Ureter (tissue), 1 donor: ENCODE measurements around the gene CELF4. TPM values are rescaled to one million over a fixed set of nuclear protein-coding genes. Genes with fewer than 3 reads are reported as not detected.

Source experiments
- DNase-seq: peaks from one replicate; pipeline ENCODE4 v3.0.0-alpha.2; 2020; ENCODE audit warnings: low spot score
- total RNA-seq: library from RNA; stranded (reverse); gene quantifications from one replicate; pipeline ENCODE4 v1.2.4, GENCODE V29; 2023
- donor health status: DM: yes; HTN: yes; CAD: no.

CELF4 gene
- total RNA-seq, 1 donor from 2014 or later, result not detected

DNA sequence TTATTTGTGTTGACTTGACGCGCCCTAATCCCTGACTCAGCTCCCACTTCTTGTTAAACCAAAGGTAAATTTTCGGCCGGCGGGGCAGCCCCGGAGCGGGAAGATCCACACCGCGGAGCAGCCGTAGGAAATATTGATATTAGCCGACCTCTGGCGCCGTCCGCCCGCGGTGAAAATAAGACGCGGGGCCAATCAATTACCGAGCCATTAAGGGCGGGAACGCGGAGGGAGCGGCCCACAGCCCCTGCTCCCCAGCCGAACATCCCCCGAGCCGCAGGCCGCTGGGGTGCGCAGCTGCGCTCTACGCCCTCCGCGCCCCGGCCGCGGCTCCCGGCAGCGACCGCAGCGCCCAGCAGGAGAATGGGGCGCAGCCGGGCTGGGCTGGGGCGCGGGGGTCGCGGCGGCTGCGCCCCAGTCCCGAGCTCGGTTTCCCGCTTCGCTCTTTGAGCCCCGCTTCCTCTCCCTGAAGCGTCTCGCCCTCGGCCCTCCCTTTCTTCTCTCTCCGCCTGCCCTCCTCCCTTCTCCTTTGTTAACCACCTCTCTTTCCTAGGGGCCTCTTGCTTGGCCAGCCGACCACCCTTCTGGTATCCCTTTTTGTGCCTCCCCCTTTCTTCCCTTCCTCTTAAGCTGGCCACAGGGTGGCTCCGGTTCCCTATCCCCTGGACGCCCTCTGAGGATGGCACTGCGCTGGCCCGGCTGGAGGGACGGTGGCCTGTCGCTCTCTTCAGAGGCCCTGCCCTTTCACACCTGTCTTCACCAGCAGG is 40.9 kb downstream of the CELF4 start:
- DNase-seq, result no peak

DNA sequence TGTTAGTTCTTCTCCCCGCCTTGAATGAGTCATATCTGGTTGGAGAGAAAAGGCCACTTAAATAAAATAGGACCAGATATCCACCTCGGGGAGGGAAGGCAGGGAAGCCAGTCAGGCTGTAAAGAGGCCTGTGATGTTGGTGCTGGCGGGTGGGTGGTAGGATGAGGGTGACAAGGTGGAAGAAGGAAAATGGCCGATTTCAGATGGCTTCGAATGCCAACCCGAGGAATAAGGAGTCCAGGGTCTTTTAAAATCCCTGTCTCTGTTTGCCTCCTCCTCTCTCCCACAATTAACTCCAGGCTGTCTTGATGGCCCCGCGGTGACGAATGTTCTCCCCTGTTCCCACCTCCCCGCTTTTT is 41.5 kb downstream of the CELF4 start:
- no peak for DNase-seq

DNA sequence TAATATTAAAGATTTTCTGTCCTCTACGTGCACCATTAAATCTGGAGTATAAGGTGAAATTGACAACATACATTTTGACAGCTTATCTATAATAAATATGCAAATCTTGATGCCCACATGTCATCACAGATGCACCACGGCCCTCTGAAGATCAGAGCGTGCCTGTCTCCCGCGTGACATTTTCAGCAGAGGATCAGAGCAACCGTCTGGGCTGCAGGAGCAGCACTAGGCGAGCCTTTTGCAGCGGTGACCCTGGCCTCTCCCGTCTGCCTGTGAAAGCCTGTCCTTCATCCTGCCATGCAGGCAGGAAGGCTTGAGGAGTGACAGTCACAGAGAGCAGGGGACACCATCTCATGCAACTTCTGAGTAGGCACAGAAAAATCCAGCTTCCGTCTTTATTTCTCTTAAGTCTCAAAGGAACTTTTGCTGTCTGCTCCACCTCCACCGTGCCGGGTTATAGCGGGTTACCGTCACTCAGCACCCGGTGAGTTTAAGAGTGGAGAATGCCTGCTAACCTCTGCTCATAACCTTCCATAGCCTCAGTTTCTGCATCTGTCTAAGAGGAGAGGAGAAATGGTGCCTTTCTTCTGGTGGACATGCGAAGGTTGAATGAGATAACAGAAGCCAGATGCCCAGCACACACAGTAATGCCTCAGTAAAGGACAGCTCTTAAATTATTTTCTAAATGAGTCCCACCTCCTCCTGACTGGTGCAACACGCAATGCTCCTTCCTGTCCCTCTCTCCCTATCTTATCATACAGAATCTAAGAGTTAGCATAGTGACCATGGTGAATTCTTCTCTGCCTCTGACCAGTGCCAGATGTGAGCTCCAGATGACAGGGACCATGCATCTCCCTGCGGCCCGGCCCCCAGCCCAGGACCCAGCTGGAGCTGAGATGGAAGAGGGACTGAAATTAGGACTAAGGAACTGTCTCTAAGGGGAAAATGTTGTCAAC is 43.8 kb downstream of the CELF4 start:
- DNase-seq, result no peak

DNA sequence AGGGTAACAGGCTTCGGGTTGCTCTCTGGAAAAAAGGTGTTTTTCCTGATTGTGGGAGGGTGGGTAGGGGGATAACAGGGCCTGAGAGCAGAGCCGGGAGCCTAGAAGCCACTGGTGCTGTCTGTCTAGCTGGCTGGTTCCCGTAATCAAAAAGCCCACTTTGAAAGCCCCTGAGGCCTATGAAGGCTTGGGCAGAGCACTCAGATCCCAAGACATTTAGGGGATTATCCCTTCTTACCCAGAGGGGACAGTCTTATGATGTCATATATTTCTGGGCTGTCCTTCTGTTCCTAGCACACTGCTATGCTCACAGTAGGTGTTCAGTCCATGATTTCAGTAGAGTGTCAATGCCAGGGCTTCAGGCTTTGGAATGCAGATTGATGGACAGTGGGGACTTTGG is 45.1 kb downstream of the CELF4 start:
- DNase-seq, result no peak

DNA sequence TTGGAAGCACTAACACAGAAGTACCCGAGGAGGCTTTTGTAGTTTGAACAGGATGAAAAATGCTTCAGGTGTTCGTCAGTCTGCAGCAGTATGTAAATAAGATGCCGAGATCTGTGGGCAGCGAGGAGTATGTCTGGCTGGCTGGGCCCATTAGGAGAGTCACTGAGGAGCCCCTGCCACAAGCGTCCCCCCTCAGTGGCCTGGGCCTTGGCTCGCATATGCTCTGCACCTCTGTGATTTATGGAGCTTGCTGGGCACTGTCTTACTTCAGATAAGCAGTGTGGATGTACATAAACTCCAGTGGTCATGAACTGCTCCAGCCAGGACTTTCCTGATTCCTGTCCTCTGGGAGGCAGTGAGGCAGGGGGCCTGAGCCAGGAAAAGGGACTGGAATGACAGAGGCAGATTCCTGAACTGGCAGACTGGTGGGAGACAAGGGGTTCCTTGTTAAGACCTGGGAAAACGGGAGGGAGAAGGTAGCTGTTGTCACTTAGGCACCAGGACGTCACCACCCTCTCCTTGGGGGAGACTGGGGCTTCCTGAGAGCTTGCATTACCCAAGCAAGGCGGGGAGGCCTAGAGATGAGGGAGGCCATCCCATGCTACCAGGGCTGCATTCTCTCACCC is 46.0 kb downstream of the CELF4 start:
- no peak for DNase-seq

DNA sequence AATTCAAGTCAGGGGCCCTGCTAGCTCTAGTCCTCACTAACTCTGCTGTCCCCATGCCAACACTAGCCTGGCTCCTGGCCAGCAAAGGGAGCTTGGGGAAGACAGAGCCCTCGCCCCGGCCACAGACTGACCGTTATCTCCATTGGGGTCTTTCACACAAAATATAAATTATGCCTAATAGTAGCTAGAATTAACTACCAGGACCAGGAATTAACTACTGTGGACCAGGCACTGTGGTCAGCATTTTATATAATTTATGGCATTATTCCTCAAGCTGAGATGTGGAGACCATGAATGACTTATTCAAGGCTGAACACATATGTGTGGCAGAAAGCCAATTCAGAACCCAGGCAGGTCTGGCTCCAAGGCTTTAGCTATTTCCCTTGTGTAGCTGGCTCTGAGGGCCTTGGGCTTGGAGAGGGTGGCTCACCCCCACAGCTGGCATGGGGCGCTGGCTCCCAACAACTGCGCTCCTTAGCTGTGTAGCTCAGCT is 49.2 kb downstream of the CELF4 start:
- no peak for DNase-seq

DNA sequence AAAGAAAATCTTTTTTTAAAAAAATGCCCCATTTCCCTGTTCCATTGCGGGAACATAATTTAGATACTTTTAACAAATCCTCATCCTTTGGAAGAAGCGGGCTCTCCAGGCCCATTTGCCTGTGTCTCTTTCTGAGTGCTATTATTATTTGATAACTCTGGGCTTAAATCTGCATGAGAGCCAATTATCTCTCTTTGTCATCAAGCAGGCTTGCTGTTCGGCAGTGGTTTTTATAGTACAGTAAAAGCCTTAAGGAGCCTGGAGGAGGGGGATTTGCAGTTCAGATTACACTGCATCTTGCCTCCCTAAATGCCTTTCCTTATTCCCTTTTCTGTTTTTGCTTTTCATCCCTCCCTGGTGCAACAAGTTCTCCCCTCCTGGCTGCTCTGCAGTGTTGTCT is 50.6 kb downstream of the CELF4 start:
- no peak for DNase-seq

DNA sequence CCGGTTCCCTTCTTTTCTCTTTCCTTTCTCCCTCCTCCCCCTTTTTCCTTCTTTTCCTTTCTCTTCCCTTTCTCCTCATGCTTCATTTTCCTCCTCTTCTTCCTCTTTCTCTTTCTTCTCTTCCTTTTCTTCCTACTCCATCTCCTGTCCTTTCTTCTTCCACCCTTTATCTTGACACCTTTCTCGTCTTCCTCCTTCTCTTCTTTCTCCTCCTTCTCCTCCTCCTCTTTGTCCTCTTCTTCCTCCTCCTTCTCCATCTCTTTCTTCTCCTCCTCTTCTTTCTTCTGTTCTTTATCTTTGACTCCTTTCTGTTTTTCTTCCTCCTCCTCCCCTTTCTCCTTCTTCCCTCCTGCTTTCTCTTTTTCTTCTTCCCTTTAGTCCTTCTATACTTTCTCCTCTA is 53.2 kb downstream of the CELF4 start:
- no peak for DNase-seq

DNA sequence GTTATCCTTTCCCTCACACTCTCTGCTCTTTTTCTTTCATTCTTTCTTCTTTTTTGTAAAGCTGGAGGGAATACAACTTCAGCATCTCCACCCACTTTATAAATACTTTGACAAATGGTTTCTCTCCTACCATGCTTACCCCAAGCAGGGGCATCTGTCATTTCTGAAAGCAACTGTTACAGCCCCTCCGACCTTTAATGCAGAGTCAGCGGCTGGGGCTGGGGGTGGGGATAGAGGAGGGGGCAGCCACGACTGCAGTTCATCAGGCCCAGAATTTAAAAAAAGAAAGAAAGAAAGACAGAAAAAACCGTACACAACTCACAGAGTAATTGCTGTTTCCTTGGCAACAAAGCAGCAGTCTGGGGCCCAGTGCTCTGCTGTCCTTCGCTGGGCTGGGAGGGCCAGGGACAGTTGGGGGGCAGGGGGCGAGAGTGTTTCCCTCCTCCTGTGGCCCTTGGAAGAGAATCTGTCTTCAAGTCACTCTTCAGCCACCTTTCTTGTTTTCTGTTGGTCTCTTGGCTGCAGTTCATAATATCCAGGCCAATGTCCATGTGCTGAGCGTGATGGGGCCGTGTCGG is 53.8 kb downstream of the CELF4 start:
- DNase-seq, result no peak

DNA sequence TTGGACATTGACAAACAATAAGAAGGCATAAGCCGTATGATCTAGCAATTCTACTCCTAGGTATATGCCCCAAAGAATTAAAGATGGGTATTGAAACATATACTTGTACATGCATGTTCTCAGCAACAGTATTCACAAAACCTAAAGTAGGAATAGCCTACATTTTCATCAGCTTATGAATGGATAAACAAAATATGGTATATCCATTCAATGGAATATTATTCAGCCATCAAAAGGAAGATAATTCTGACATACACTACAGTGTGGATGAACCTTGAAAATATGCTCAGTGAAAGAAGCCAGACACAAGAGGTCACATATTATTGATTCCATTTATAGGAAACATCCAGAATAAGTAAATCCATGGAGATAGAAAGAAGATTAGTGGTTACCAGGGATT is 56.0 kb downstream of the CELF4 start:
- DNase-seq, result no peak

DNA sequence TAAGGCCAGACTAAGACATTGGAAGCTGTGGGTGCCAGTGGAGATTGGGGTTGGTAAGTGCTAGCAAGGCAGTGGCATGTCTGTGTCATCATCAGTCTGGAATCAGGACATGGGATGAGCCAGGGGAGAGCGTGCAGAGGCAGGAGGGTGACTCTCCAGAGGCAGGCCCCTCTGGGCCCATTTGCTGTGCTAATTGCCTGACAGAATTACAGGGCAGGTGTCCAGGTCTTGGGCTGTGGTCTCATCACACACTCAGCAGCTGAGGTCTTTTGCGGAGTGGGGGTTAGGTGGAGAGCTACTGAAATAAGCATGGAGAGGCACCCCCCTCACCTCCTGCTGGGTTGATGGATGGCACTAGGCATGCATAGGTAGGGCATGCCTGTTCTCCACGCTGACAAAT is 57.4 kb downstream of the CELF4 start:
- DNase-seq, result no peak

DNA sequence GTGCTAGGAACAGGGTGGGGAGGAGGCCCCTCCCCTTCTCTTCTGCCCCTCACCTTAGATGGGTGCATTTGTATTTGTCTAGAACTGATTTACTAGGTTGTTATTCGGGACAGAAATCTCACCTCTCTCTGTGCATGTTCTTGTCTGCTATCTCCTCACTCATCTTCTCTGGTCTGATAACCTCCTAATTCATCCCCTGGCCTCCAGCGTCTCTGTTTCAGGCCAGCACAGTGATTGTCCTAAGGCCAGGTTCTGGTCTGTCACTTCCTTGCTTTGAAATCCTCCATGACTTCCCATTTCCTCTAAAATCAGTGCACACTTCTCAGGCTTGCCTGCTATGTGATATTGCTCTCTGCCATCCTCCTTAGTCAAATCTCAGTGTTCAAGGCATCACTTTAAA is 58.4 kb downstream of the CELF4 start:
- no peak for DNase-seq

DNA sequence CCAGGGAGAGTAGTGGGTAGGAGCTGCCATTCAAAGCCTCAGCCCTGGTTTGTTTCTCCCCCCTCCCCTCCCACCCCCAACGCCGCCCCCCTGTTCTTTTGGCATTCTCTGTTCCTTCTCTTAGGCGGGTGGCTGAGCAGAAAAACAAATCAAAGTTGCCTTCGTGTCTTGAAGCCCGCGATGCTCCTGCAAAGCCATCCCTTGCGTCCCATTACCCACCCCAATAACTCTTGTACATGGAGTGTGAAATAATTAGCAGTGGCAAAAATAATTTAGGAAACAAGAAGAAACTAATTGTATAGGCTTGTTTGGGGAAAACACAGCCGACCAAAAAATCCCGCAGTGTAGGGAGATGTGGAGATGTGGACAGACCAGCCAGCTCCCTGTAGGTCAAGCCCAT is 59.6 kb downstream of the CELF4 start:
- DNase-seq, result no peak

DNA sequence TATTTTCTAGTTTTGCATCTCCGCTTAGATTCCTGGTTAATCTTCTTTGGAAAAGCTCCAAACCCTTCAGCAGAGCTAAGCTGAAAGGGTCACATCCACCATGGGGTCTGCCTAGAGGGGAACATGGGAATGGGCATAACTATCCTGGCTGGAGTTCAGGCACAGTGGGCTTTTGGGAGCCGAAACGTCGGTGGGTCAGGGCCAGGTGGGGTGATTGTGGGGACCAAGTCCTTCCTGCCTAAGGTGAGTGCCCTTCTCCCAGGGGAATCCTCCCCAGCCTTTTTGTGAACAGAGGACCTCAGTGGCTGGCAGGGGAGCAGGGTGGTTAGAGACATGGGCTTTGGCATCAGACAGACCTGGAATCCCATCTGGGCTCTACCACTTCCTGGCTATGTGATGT is 60.3 kb downstream of the CELF4 start:
- no peak for DNase-seq

DNA sequence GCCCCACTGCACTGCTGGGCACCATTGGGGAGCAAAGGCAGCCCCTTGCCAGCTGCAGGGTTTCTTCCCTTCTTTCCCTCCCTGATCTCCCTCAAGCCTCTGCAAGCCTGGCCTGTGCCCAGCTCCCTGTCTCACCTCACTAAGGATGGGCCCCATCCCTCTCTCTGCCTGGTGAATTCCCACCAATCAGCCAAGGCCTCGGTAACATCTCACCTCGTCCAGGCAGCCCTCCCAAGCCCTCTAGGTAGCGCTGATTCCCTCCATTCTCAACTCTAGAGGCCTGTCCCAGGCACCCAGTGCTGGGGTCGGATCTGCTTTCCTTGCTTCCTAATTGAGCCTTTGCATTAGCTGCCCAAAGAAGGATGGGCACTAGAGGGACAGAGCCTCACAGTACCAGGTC is 63.0 kb downstream of the CELF4 start:
- DNase-seq, result no peak

DNA sequence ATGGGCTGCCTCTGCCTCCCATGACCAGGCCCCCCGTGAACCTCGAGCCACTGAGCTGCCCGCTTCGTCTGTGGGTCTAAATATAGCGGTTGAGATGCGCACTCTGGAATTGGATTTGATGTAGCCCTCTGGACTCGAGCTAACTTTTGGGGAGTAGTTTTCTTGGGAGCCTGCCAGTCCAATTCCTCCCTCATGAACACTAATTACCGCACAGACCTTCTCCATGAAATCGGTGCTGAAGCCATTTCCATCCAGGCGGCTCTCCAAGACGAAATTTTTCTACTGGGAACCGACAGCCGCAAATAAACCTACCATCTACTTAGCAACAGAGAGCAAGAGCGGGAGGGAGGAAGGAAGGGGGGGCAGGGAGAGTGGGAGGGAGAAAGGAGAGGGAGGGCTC is 63.6 kb downstream of the CELF4 start:
- DNase-seq, result no peak

DNA sequence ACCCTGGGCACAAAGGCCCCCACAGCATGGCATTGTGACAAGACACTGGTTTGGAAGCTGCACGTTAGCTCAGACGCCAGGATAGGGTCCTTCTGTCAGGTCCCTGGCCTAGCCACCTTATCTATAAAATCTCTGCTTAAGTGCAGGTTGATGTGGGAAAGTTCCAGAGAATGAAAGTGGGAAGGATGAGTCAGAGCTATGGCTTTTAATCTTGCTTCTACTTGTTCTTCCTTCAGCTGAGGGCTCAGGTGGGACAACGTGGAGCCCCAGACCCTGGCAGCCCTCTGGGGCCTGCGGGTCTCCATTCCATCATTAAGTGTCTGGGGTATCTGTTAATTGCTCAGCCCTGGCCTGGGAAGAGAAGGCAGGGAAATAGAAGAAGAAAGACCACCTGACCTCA is 64.5 kb downstream of the CELF4 start:
- DNase-seq, result no peak

DNA sequence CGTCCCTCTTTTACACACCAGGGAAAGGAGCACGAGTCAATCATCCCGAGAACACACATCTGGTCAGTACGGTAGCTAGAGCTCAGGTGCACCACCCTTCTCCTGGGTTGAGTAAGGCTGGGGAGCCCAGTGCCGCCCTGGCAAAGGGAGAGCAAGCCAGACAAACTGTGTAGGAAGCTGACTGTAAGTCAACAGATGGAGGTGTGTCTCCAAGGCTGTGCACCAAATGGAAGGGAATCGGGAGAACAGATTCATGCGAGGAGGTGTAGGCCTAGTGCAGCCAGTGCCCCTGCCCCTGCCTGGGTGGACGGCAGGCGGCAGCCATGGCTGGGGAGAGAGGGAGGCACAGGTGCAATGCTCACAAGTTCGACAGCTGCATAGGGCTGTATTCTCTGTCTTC is 65.7 kb downstream of the CELF4 start:
- DNase-seq, result no peak

DNA sequence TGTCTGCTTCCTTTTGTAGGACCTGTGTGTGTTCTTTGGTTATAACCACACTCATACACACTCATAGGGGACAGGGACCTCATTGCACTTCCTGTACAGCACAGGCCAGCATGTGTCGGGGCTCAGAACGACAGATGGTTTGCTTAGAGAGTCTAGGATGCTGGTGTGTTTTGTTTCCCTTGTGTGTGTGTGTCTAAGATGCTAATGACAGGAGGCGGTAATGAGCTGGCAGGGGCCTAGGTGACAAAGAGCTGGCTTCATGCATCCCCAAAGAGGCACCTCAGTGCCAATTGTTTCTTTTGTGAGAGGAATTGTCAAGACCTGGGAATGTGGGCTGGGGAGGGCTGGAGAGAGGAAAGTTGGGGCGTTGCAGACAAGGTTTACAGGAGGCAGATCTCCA is 66.6 kb downstream of the CELF4 start:
- DNase-seq, result no peak

DNA sequence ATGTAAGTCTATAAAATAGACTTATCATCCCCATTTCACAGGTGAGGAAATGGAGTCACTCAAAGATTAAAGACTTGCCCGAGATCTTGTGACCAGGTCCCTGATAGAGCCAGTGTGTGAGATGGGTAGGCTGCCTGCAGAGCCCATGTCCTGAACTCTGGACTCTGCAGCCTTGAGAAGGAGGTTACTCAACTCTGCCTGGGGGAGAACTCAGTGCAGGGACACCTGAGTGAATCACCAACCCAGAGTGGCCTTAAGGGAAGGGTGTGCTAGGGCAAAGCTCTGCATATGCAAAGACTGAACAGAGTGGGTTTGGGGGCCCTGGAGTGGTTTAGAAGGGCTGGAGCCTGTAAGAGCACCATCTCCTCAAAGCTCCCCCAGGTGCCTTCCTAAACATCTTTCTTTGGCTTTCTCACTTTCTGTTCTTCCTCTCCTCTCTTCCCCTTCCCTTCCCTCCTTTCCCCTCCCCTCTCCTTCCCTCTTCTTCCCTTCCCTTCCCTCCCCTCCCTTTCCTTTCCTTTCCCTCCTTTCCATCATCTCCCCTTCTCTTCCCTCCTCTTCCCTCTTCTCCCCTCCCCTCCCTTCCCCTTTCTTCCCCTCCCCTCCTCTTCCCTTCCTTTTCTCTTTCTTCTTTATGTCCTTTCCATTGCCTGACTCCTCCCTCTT is 67.6 kb downstream of the CELF4 start:
- no peak for DNase-seq

DNA sequence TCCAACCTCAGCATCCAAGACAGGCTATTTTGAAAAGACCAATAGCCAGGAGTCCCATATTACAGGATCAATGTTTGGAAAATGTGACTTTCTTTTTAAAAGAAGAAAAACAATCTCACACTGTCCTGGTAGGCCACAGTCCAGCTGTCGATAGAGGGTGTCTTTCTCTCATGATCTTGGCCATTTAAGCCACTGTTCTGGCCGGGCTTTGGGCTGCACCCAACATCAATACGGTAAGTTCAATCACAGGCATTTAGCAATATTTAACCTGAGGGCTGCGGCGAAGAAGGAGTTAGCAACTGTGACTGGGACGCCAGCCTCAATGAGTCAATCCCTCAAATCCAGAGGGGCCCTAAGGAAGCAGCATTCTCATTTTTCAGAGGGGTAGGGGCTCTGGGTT is 69.0 kb downstream of the CELF4 start:
- DNase-seq, result no peak

DNA sequence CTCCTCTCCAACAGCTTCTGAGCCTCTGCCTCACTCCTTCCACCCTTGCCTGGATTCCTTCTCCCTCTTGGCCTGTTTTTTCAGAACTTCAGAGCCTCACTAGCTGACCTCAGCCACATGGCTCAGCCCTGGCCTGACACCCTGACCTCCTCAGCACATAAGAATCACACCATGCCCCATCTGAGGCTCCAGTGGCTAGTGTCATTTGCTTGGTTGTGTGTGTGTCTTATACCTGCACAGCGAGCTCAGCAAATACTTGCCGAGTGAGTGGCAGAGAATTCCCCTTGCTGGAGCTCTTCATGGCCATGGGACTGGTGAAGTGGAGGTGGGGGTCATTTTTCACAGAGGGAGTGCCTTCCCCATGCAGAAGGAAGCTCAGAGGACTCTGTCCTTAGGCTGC is 70.2 kb downstream of the CELF4 start:
- DNase-seq, result no peak
